T-cell (primary cell): ENCODE data around the gene OCA2. TPM values are rescaled to one million over a fixed set of nuclear protein-coding genes. Genes with fewer than 3 reads are reported as not detected.
A peak's percentile ranks its signal among the peaks of the same experiment; 100 is the strongest.

Experiments
- ATAC-seq, 4 experiments: fragments of 200-7000 bp in 3 of 4; fragments of 150-1000 bp in 1 of 4; cut with Tn5 transposase; replicated peaks in 1 of 4; 1 replicate in 3 of 4; 2 replicates in 1 of 4; pipeline ENCODE4 v1.10.0; 2021; ENCODE audit warnings: moderate library complexity in 3 of 4, mild to moderate bottlenecking in 2 of 4, moderate number of reproducible peaks in 1 of 4
- CTCF ChIA-PET, 2 donors: fragments of 300-600 bp; sonication (Branson Sonifier 250); formaldehyde crosslinking; loops; one replicate each; lab custom pipeline; 2022; ENCODE audit warnings: antibody characterized with exemption in 2 of 2; lab: Charles Lee
- POLR2A ChIA-PET, 2 donors: fragments of 300-600 bp; sonication (Branson Sonifier 250); formaldehyde crosslinking; loops; one replicate each; lab custom pipeline; 2022; ENCODE audit warnings: antibody characterized with exemption in 2 of 2; lab: Charles Lee
- DNase-seq, 35 experiments: peaks; one replicate each; pipeline versions ENCODE4 v3.0.0 to v3.0.0-alpha.2; 2013 to 2023
- H3K27ac ChIP-seq: one replicate; pipeline ENCODE4 v1.5.1; 2013; ENCODE audit warnings: low read length
- H3K27me3 ChIP-seq, 2 experiments: replicated peaks in 1 of 2; 1 replicate in 1 of 2; 2 replicates in 1 of 2; pipeline versions ENCODE4 v1.6.1 to v1.7.0; 2013; ENCODE audit warnings: low read length in 1 of 2, mixed read lengths in 1 of 2; ENCODE audit not compliant: control insufficient read depth in 2 of 2, insufficient read depth in 2 of 2; ENCODE audit errors: extremely low read depth in 1 of 2
- H3K36me3 ChIP-seq, 2 donors: 1 replicate in 1 of 2; 2 replicates in 1 of 2; pipeline versions ENCODE4 v1.6.1 to v1.7.0; 2013; ENCODE audit warnings: low read length in 1 of 2; ENCODE audit not compliant: control insufficient read depth in 2 of 2, insufficient read depth in 1 of 2; ENCODE audit errors: extremely low read depth in 1 of 2
- H3K4me1 ChIP-seq, 2 experiments: 1 replicate in 1 of 2; 2 replicates in 1 of 2; pipeline versions ENCODE4 v1.6.1 to v1.7.0; 2013; ENCODE audit warnings: low read length in 2 of 2, mixed read lengths in 1 of 2; ENCODE audit not compliant: insufficient read depth in 2 of 2, control insufficient read depth in 1 of 2; ENCODE audit errors: extremely low read depth in 1 of 2
- H3K4me3 ChIP-seq, 2 donors: 1 replicate in 1 of 2; 2 replicates in 1 of 2; pipeline versions ENCODE4 v1.5.1 to v1.7.0; 2013; ENCODE audit warnings: mild to moderate bottlenecking in 2 of 2, low read length in 1 of 2, moderate library complexity in 1 of 2; ENCODE audit not compliant: control insufficient read depth in 1 of 2; ENCODE audit errors: extremely low read depth in 1 of 2
- H3K9me3 ChIP-seq: 2 replicates; pipeline ENCODE4 v1.7.0; 2013
- H3K27ac Mint-ChIP-seq, 2 donors: one replicate each; pipeline ENCODE4 v1.8.0; 2020 to 2021; ENCODE audit warnings: mild to moderate bottlenecking in 2 of 2, mixed read lengths in 2 of 2
- H3K27me3 Mint-ChIP-seq, 2 donors: one replicate each; pipeline ENCODE4 v1.8.0; 2021 to 2022; ENCODE audit warnings: mixed read lengths in 2 of 2
- H3K36me3 Mint-ChIP-seq: one replicate; pipeline ENCODE4 v1.8.0; 2021; ENCODE audit warnings: mixed read lengths
- H3K4me1 Mint-ChIP-seq, 3 donors: one replicate each; pipeline ENCODE4 v1.8.0; 2020 to 2022; ENCODE audit warnings: mixed read lengths in 3 of 3, mild to moderate bottlenecking in 1 of 3
- H3K4me3 Mint-ChIP-seq, 3 donors: one replicate each; pipeline ENCODE4 v1.8.0; 2020 to 2022; ENCODE audit warnings: mild to moderate bottlenecking in 3 of 3, mixed read lengths in 3 of 3, moderate library complexity in 3 of 3
- H3K9me3 Mint-ChIP-seq, 3 donors: one replicate each; pipeline ENCODE4 v1.8.0; 2020 to 2022; ENCODE audit warnings: mixed read lengths in 3 of 3
- WGBS: methylation state at CpG from one replicate; pipeline ENCODE4 v1.1.5; 2013; ENCODE audit warnings: missing lambda C conversion rate; ENCODE audit not compliant: insufficient coverage; 5-methylcytosine and 5-hydroxymethylcytosine counted together
- total RNA-seq, 35 experiments: library from RNA in 6 of 35; stranded (reverse) in 6 of 35; fragments of 120-200 nt in 1 of 35; gene quantifications; one replicate each; pipeline versions ENCODE4 v1.2.1 to v1.2.4 and lab custom pipeline; 2013 to 2026

The OCA2 gene
- total RNA-seq, 5 donors from 2014 or later (not counting 1 experiment from before 2014, with no cell fraction given): 0.19 to 0.67 TPM; not detected in 3

GRCh38 chr15:27826902-27827714 is 272.0 kb downstream of the OCA2 start:
- H3K4me1 ChIP-seq: no peaks in the 10 kb centered on the region
- no peak for DNase-seq
- 77% methylated on average over 7 of the region's 15 CpGs for WGBS
- no peaks in the 10 kb centered on the region for H3K9me3 ChIP-seq
- no peaks in the 10 kb centered on the region for H3K9me3 Mint-ChIP-seq
- H3K36me3 Mint-ChIP-seq: no peaks in the 10 kb centered on the region
- ChIA-PET CTCF (no interaction called here), POLR2A (no interaction called here)
- H3K4me3 Mint-ChIP-seq: no peak overlapping the region
- ATAC-seq: no peak
- no peak overlapping the region for H3K27ac Mint-ChIP-seq
- no peaks in the 10 kb centered on the region for H3K27me3 Mint-ChIP-seq
- no peaks in the 10 kb centered on the region for H3K36me3 ChIP-seq
- H3K4me3 ChIP-seq: no peak overlapping the region
- H3K27me3 ChIP-seq: peaks cover 0 to 9% of the 10 kb centered on the region in 2 experiments
- H3K27ac ChIP-seq: no peak overlapping the region
- no peaks in the 10 kb centered on the region for H3K4me1 Mint-ChIP-seq

GRCh38 chr15:27826411-27826810 is 272.7 kb downstream of the OCA2 start:
- H3K4me1 Mint-ChIP-seq: no peaks in the 10 kb centered on the region
- Histone ChIP-seq H3K27me3 (peaks cover 0 to 7% of the 10 kb centered on the region in 2 experiments), H3K4me1 (no peaks in the 10 kb centered on the region), H3K4me3 (no peak overlapping the region), H3K9me3 (no peaks in the 10 kb centered on the region), H3K36me3 (no peaks in the 10 kb centered on the region), H3K27ac (no peak overlapping the region)
- no peak overlapping the region for H3K4me3 Mint-ChIP-seq
- H3K27me3 Mint-ChIP-seq: no peaks in the 10 kb centered on the region
- ChIA-PET CTCF (no interaction called here), POLR2A (no interaction called here)
- no peak overlapping the region for H3K27ac Mint-ChIP-seq
- H3K9me3 Mint-ChIP-seq: peaks cover 0 to 2% (median 0%) of the 10 kb centered on the region in 3 donors
- H3K36me3 Mint-ChIP-seq: no peaks in the 10 kb centered on the region
- peak in 1 of 4 experiments; percentile 18 for ATAC-seq
- 48% methylated on average over 4 of the region's 7 CpGs for WGBS
- no peak for DNase-seq

- Mint-ChIP-seq H3K27ac (no peak overlapping the region), H3K36me3 (no peaks in the 10 kb centered on the region), H3K4me3 (no peak overlapping the region), H3K4me1 (no peaks in the 10 kb centered on the region), H3K27me3 (peaks cover 0 to 3% of the 10 kb centered on the region in 2 donors), H3K9me3 (peaks cover 0 to 5% (median 0%) of the 10 kb centered on the region in 3 donors)
- POLR2A ChIA-PET: no interaction called here
- H3K4me1 ChIP-seq: no peaks in the 10 kb centered on the region
- no peak for ATAC-seq
- CTCF ChIA-PET: no interaction called here
- WGBS: 70% methylated on average over 8 of the region's 10 CpGs
- no peak for DNase-seq
- peaks cover 0 to 7% of the 10 kb centered on the region in 2 experiments for H3K27me3 ChIP-seq
- no peaks in the 10 kb centered on the region for H3K36me3 ChIP-seq
- H3K4me3 ChIP-seq: no peak overlapping the region
- no peak overlapping the region for H3K27ac ChIP-seq
- H3K9me3 ChIP-seq: no peaks in the 10 kb centered on the region
Observed at GRCh38 chr15:27824841-27825422, 274.2 kb downstream of the OCA2 start.

GRCh38 chr15:27821273-27821672 is 277.8 kb downstream of the OCA2 start:
- Histone ChIP-seq H3K4me1 (no peaks in the 10 kb centered on the region), H3K4me3 (no peak overlapping the region), H3K27me3 (peaks cover 0 to 7% of the 10 kb centered on the region in 2 experiments), H3K36me3 (no peaks in the 10 kb centered on the region), H3K9me3 (no peaks in the 10 kb centered on the region), H3K27ac (no peak overlapping the region)
- Mint-ChIP-seq H3K4me3 (no peak overlapping the region), H3K9me3 (peaks cover 0 to 11% (median 8%) of the 10 kb centered on the region in 3 donors), H3K27me3 (peaks cover 0 to 3% of the 10 kb centered on the region in 2 donors), H3K27ac (no peak overlapping the region), H3K36me3 (no peaks in the 10 kb centered on the region), H3K4me1 (no peaks in the 10 kb centered on the region)
- WGBS: 60% methylated on average over 3 of the region's 3 CpGs
- DNase-seq (no peak), ATAC-seq (no peak)
- POLR2A ChIA-PET: no interaction called here
- CTCF ChIA-PET: no interaction called here

GRCh38 chr15:27820722-27821121 is 278.4 kb downstream of the OCA2 start:
- H3K27me3 ChIP-seq: peaks cover 0 to 7% of the 10 kb centered on the region in 2 experiments
- H3K4me3 Mint-ChIP-seq: no peak overlapping the region
- no CpG with 5 or more reads among the region's 4 CpGs for whole genome bisulfite sequencing
- no peaks in the 10 kb centered on the region for H3K4me1 ChIP-seq
- H3K36me3 Mint-ChIP-seq: no peaks in the 10 kb centered on the region
- DNase-seq: no peak
- H3K36me3 ChIP-seq: no peaks in the 10 kb centered on the region
- ATAC-seq: no peak
- H3K4me1 Mint-ChIP-seq: no peaks in the 10 kb centered on the region
- ChIA-PET POLR2A (no interaction called here), CTCF (no interaction called here)
- H3K9me3 Mint-ChIP-seq: peaks cover 0 to 11% (median 8%) of the 10 kb centered on the region in 3 donors
- H3K4me3 ChIP-seq: no peak overlapping the region
- H3K27ac Mint-ChIP-seq: no peak overlapping the region
- H3K9me3 ChIP-seq: no peaks in the 10 kb centered on the region
- peaks cover 0 to 3% of the 10 kb centered on the region in 2 donors for H3K27me3 Mint-ChIP-seq
- H3K27ac ChIP-seq: no peak overlapping the region

GRCh38 chr15:27820232-27820631 is 278.9 kb downstream of the OCA2 start:
- Mint-ChIP-seq H3K27me3 (peaks cover 0 to 3% of the 10 kb centered on the region in 2 donors), H3K4me1 (no peaks in the 10 kb centered on the region), H3K9me3 (peaks cover 0 to 11% (median 8%) of the 10 kb centered on the region in 3 donors), H3K4me3 (no peak overlapping the region), H3K36me3 (no peaks in the 10 kb centered on the region), H3K27ac (no peak overlapping the region)
- Histone ChIP-seq H3K4me3 (no peak overlapping the region), H3K27ac (no peak overlapping the region), H3K36me3 (no peaks in the 10 kb centered on the region), H3K4me1 (no peaks in the 10 kb centered on the region), H3K27me3 (peaks cover 0 to 3% of the 10 kb centered on the region in 2 experiments), H3K9me3 (no peaks in the 10 kb centered on the region)
- ATAC-seq (no peak), DNase-seq (no peak)
- CTCF ChIA-PET: no interaction called here
- POLR2A ChIA-PET: no interaction called here
- WGBS: 20% methylated on average over 3 of the region's 7 CpGs
